Caki2 (cell line): ENCODE results near the gene FGF14. TPM values are rescaled to one million over a fixed set of nuclear protein-coding genes. Genes with fewer than 3 reads are reported as not detected.
A peak's percentile ranks its signal among the peaks of the same experiment; 100 is the strongest.

Experiments used
- DNase-seq: peaks from one replicate; pipeline ENCODE4 v3.0.0-alpha.2; 2015; ENCODE audit warnings: low read depth
- in situ Hi-C: cut with HindIII; loops from 2 replicates; pipeline ENCODE4 v1.10.0; 2016; ENCODE audit warnings: low sequenced_read_pairs, low pct_unique_long_range_greater_than_20kb, mixed read lengths
- total RNA-seq: library from RNA; depleted of rRNA; stranded (reverse); fragments of >200 nt; shearing (Covaris generic); gene quantifications from 2 replicates; pipeline ENCODE4 v1.2.3, GENCODE V29; 2014; ENCODE audit warnings: low replicate concordance

Gene FGF14
- total RNA-seq, 1 experiment from 2014 or later: not detected

DNA sequence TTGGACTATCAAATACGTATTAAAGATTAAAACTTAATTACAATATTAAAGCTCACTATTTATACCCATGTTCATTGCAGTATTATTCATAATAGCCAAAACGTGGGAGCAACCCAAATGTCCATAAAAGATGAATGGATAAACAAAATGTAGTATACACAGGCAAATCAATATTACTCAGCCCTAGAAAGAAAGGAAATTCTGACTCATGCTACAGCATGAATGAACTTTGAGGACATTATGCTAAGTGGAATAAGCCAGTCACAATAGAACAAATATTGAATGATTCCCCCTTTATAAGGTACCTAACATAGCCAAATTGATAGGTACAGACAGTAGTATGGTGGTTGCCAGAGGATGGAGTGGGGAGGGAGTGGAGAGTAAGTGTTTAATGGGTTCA is 457.3 kb downstream of the FGF14 start:
- DNase-seq: no peak
- in situ Hi-C loops: no loop called here

DNA sequence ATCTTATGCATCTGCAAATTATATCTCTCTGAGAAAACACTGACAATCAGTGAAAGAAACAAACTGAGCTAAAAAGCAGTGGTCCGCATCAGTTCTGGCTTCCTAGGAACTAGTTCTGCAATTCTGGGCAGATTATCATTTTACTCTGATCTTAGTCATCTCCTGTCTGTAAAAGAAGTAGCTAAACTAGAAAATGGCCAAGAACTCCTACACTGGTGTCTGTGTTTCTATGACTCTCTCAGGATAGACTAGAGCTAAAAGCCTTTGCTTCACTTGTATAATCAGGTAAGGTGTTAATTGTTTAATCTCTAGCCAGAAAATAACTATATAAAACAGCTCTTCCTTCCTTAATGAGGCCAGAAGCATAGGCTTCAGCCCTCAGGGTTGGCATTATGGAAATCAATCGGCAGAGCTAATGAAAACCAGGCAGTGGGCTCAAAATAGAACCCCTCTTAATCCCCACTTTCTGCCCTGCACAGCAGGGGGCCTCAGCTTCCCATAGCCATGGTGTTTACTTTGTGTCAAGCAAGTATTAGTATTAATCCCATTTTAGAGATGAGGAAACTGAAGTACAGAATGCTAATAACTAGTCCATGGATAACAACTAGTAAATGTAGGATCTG is 459.2 kb downstream of the FGF14 start:
- in situ Hi-C loops: no loop called here
- DNase-seq: no peak

DNA sequence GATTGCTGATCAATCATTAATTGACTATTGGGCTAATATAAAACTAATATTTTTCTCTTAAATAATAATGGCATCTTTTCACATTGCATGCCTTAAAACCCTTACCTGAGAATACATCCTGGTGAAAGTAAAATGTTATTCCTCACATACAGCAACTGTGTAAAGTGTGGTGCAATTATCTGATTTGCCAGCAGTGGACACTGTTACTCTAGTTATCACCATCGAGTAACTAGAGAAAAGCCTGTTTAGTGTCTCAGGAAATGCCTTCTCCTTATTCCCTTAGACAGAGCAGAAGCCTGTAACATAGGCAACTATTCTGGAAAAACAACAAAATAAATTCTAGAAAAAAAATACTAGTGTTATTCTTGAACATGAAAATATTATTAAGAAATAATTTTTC is 459.8 kb downstream of the FGF14 start:
- peak; percentile 41 for DNase-seq
- in situ Hi-C loops: no loop called here

DNA sequence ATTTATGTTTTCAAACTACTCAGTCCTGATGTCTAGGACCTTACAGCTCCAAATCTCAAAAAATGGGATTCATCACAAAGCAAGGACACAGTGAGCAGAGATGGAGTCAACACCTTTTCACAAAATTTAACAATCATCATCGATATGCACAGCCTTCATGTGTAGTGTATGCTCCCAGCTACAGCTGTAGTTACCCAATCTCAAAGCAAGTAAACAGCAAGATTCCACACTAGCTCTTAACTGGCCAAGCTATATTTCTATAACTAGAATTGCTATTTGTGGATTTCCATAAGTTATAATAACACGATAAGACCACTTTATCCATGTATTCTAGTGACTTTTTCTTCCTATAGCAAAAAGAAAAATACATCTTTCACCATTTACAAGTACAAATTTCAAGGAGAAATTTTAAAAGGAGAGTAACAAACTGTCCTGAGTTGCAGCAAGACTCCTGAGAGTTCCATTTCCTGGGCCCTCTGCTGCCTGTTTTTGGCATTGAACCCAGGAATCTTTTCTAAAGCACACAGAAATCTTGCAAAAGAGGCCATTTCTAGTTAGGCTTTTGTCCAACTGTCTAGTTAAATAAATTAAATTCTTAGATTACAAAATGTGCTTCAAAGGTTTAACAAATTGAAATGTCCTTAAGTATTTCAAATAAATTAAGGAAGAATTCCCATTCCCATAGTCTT is 460.6 kb downstream of the FGF14 start:
- in situ Hi-C loops: no loop called here

DNA sequence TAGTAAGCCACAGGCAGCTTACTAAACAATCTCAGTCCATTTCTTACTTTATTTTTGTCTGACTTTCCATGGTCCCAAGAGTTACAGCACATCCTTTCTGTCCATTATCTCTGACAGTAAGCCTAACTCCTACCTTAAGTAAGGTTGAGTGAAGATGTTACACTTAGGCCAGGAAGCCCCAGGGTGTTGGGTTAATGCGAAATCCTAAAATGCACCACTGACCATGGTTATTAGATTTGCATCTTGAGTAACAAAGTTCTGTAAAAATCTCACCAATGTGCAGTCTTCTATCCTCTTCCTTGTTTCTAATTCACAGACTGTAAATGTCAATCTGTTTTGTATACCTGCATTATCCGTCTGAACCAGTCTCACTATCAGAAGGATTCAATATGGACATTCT is 462.5 kb downstream of the FGF14 start:
- DNase-seq: no peak
- in situ Hi-C loops: no loop called here

More for the DNA sequence above, 460.6 kb downstream of the FGF14 start:
- no peak for DNase-seq

DNA sequence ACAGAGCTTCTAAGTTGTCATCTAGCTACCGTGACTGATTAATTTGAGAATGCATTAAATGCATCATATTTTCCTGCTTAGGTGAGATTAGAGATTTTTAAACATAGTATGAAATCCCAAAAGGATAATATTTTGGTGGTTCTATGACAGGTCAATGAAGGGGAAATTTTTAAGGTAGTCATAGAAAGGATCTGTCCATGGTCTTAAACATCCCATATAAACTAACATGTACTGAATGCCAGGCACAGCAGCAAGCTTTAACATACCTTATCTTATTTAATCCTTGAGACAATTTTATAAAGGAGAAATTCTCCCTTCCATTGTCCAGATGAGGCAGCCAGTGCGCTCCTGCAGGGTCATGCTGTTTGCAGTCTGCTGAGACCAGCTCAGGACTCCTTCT is 466.0 kb downstream of the FGF14 start:
- in situ Hi-C loops: no loop called here
- DNase-seq: no peak

DNA sequence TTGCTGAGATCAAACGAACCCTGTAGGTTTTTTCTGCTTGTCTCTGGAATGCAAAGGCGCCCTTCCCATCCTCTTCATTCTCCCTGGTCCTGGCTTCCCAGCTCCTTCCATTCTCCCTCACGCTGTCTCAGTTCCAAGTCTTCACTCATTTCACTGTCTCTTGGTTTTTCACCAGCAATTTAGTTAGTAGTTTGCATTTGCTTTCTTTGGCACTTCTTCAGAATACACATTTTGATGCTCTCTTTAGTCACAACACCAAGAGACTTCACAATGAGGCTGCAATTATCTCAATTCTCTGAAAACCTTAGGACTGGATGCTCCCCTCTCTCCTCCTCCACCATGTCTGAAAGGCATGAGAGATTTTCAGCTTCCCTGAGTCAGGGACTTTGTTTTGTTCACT is 470.7 kb downstream of the FGF14 start:
- DNase-seq: no peak
- in situ Hi-C loops: no loop called here

DNA sequence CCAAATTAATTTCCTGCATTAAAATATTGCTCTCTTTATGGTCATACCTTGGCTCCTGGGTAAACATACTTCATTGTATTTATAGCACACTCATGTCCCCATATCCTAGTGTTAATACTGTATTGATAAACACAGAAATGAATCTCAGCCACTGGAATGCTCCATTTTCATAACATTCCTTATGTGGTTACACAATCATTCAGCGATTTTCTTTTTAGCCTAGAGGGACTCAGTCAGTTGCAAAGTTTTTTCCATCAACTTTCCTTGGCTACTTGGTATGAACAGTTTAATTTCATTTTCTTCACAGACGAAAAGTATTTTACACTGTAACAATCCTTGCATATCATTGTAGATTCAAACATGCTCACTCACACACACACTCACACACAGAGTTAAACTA is 471.5 kb downstream of the FGF14 start:
- no peak for DNase-seq
- in situ Hi-C loops: no loop called here

DNA sequence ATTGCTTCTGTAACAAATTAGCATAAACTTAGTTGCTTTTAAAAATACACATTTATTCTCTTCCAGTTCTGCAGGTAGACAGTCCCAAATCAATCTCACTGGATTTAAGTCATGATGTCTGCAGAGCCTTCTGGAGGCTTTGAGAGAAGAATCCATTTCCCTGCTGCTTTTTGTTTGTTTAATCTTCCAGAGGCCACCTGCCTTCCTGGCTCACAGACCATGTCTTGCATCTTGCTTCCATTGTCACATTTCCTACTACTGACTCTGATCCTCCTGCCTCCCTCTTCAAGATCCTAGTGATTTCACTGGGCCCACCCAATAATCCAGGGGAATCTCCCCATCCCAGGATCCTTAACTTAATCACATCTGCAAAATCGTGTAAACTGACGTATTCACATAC is 476.1 kb downstream of the FGF14 start:
- in situ Hi-C loops: no loop called here
- no peak for DNase-seq

DNA sequence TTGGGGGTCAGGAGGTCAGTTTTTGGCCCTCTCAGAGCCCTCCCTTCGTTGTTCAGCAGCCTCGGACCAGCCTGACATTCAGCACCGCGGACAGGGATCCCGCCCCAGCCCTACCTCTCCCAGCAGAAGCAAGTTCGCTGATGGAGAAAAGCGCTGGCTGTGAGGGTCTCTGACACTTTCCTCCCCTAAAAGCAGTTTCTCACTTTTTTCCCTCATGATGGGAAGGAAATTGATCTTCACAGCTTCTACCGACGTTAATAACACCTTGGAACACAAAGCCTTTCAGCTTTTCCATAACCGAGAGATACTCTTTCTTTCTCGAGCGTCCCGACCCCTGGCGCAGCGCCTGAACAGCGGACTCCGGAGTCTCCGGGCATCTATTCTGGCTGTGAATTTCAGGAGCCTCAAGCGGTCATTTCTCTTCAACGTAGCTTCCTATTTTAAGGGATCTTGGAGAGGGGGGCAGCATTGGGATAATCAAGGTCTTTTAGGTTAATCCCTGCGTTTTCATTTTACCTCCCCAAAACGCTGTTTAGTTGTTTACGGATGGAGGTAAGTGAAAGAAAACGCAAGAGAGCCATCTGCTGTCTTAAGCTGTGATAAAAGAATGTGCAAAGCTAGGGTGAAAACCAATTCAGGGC is 482.2 kb downstream of the FGF14 start:
- no peak for DNase-seq
- in situ Hi-C loops: no loop called here

DNA sequence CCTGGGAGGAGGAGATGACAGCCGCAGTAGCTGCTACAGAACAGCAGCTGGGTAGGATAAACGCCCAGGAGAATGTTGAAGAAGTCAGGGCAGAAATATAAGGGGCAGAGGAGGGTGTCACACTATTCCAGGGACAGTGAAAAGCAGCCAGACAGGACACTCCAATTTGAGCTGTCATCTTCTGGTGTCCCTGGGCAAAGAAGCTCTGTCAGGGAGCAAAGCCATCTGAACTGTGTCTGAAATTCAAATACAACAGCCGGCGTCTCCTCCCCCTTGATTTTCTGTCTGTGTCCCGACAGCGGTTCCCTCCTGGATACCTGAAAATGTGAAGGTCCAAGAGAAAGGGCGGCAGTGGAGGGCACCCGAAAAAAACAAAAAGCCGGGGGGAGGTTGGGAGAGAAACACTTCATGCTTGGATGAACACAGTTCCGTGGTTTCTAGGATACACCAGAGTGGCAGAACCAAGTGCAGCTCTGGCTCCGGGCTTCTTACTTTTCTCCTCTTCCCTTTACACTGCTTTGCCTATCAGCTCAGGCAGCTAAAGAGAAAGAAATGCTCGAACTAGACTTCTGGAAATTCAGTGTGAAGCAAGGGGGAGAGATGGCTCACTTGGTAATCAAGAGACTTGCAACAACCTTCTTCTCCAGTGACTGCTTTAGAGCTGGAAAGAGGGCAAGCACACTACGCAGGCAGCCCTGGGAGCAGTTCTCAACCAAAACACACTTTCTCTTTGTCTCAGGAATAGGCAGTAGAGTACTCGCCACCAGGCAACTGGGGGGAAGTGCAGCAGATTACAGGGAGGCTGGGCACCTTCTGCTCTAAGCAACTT is 483.8 kb downstream of the FGF14 start:
- in situ Hi-C loops: no loop called here
- DNase-seq: peak; percentile 1

DNA sequence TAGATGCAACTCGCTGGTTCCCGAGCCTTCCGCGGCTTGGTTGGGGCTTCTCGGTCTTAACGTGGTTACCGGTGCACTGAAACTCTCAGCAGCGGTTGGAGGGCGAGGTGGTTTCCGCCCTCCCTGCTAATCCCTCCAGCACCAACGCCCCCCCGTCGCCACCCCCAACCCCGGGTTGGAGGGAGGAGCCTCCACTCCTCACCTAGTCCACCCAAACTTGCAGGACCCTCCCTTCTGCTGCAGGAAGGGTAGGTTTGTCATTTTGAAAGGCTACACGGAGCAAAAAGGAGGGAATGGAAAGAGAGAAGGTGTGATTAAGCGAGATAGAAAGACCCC is 484.4 kb downstream of the FGF14 start:
- no peak for DNase-seq
- in situ Hi-C loops: no loop called here

DNA sequence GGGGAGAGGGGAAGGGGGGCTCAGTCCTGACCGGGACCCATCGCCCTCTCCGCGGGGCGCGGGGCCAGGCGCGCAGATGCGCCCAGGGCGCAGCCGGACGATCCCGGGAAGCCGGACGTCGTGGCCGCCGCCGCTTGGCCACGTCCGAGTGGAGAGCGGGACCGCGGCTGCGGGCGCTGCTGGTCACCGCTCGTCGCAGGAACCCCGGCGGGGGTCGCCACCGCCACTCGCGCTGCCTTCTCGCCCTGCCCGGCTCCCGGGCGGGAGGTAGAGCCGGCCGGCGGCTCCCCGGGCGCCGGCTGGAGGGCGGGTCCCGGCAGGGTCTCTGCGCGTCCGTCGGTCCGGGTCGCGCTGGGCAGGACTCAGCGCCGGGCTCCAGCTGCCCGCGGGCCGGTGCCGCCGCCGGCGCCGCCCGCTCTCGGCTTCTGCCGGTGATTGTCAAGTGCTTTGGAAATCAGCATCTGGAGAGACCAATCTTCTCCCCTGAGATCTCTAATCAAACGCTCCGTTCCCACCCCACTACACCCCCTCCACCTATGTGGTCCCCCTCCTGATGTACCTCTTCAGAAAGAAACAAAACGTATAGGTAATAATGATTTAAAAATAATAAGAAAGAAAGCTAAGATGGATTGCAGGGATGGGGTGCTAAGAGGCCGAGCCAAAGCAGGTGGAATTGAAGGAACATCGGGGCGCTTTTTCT is 484.9 kb downstream of the FGF14 start:
- in situ Hi-C loops: no loop called here
- no peak for DNase-seq

DNA sequence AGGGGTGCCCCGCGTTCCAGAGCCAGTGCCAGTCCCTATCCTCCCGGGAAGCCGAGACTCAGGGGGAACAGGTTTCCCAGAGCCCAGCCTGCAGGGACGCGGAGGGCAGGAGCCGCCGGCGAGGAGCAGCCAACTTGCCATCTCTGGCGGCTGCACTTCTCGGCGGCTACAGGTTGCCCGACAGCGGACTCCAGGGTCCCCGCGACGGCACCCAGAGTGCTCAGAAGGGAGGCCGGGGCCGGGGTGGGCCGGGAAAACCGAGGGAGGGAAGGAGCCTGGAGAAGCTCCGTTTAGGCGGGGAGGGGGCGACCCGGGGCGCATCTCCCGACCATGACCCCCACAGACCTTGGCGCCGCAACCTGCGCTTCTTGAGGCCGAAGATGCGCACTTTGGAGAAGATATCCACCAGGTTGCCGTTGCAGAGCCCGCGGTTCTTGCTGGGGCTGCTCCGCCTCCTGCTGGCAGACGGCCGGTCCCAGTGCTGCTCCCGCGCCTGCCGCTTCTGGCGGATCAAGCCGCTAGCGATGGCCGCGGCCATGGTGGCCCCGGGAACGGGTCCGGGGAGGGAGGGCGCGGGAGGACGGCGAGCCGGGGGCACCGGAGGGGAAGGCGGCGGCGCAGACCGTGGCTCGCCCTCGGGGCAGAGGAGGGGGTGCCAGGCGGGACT is 485.6 kb downstream of the FGF14 start:
- in situ Hi-C loops: no loop called here
- peak; percentile 1 for DNase-seq

DNA sequence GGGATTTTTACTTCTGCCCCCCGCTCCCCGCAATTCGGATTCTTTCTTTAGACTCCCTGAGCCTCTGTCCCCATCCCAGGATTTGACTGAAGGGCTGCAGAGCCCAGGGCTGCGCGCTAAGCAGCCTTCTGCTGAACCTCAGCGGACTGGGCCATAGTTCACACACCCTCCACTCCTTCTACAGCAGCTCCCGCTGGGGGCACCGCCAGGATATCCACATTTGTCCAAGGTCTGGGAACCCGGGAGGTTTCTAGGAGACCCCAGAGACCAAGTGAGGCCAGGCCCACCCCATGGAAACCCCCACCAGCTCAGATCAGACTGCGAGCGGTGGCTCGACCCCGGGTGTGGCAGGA is 486.1 kb downstream of the FGF14 start:
- in situ Hi-C loops: no loop called here
- no peak for DNase-seq

DNA sequence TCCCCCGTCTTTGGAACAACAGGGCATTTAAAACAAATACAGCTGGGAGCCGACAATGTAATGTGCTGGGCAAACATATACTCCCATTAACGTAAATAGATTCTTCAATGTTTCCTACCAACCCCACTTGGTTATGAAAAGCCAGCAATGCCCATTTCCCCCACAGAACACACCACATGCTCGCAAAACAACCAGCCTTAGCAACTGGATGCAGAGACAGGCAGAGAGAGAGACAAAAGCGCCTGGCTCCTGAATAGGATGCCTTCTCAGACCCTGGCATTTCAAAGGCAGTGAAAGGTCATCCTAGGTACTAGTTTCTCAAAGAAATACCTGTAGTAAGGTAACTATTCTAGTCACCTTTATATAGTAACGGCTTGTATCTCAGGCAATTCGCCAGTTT is 486.5 kb downstream of the FGF14 start:
- in situ Hi-C loops: no loop called here
- no peak for DNase-seq

DNA sequence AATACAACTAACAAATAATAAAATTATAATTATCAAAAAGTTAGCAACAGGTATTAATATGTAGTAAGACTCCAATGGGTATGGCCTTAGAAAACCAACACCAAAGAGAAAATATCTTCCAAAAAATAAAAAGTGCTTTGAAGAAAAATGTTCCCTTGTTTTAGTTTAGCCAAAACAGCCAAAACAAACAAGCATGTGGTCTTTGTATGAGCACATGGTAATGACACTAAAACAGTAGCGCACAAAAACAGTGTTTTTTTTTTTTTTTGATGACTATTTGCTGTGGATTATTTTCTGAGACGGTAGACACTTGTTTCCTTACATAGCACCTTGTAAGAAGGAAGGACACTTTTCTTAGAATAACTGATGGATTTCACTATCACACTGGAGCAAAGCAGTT is 490.1 kb downstream of the FGF14 start:
- no peak for DNase-seq
- in situ Hi-C loops: no loop called here

DNA sequence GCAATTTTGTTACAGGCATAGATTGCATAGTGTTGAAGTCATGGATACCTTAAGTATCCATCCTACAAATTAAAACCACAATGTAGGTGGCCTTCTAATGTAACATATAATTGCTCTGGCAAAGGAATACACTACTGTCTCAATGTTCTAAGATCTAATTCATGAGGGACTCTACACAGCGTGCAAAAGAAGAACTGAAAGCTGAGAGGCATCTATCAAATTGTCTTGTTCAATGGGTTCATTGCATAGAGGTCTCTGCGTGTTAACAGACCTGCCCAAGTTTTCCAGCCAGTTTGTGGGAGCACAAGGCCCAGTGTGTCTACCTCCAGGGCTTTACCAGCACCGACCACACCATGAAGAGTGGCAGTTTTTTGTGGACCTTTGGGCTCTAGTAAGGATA is 498.0 kb downstream of the FGF14 start:
- DNase-seq: no peak
- in situ Hi-C loops: no loop called here
